ENCODE measurements around the gene MSN.

- TF ChIP-seq POLR2A (IDR thresholded peaks at IDR 0.05; ENCODE audit: low read length) = no peak
- TF ChIP-seq GATA1 (IDR thresholded peaks at IDR 0.05; ENCODE audit: low read depth, low read length) = no peak
Observed at GRCh38 chrX:65686236-65686635, 18.8 kb downstream of the MSN start.
